Umbilical cord (tissue), 2 donors: ENCODE results near the gene TLR6. TPM values are rescaled to one million over a fixed set of nuclear protein-coding genes. Genes with fewer than 3 reads are reported as not detected.
"Not testable (repeated sequence)": the region's sequence is repeated elsewhere in the genome, so short reads cannot be mapped to it uniquely, and the experiment has no call there.

Source experiments
- DNase-seq: peaks from one replicate; pipeline ENCODE4 v3.0.0-alpha.2; 2015; ENCODE audit warnings: low spot score
- total RNA-seq: library from RNA; depleted of rRNA; stranded (reverse); fragments of >200 nt; gene quantifications from one replicate; pipeline ENCODE4 v1.2.3, GENCODE V29; 2014; ENCODE audit warnings: low replicate concordance; ENCODE audit not compliant: insufficient read depth

Gene TLR6
- total RNA-seq, 1 donor from 2014 or later = 13.5 TPM

DNA sequence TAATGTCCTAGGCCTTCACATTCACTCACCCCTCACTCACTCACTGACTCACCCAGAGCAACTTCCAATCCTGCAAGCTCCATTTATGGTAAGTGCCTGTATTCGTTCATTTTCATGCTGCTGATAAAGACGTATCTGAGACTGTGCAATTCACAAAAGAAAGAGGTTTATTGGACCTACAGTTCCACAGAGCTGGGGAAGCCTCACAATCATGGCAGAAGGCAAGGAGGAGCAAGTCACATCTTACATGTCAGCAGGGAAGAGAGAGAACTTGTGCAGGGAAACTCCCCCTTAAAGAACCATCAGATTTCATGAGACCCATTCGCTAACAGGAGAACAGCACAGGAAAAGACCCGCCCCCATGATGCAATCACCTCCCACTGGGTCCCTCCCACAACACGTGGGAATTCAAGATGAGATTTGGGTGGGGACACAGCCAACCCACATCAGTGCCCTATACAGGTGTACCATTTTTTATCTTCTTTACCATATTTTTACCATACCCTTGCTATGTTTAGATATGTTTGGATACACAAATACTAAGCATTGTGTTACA lies 33.8 kb downstream of the TLR6 start:
- no peak for DNase-seq

GRCh38 chr4:38821739-38822138 lies 34.9 kb downstream of the TLR6 start:
- no peak for DNase-seq

DNA sequence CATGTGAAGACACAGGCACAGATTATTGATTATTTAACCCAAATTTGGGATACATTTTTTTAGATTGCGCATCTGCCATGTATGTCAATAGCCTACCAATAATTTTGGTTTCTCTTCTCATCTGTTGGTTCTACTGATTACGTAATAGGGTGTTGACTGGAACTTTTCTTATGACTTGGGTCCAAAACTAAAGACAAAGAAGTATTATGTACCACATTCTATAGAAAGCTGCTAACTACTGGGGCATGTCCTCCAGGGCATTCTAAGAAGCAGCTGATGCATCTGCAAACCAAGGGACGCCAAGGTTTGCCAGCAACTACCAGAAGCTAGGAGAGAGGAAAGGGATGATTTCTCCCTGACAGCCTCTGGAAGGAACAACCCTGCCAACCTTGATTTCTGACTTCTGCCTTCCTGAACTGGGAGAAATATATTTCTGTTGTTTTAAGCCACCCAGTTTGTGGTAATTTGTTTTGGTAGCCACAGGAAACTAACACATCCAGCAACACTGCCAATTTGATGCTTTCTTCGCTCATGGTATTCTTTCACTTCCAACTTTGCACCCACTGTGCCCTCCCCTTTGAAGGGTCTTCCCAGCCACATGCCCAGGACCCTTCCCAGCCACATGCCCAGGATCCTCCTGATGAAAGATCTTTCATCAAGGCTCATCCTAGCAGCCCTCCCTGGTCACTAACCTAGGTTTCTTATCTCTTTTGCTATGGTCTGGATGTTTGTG lies 36.1 kb downstream of the TLR6 start:
- no peak for DNase-seq

GRCh38 chr4:38819569-38819968 lies 37.0 kb downstream of the TLR6 start:
- DNase-seq = no peak

DNA sequence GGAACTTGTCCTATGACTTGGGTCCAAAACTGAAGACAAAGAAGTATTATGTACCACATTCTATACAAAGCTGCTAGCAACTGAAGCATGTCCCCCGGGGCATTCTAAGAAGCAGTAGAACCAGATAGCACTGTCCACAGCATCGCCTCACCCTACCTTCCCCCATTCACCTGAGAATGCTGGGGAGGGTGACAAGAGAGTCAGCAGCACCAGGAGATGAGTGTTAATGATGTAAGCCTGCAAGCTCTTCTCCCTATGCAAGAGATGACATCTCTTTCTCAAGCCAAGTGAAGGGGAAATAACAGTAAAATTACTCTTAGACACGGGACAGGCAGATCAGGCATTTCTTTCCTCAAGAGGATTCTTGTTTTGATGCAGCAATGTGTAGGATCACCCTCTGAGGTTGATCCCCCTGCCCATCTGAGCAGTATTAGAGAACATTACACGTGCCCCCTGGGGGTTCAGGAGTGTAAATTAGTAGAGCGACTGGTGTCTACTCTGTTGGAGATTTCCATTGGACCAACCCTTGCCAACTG lies 38.1 kb downstream of the TLR6 start:
- peak; percentile 11 for DNase-seq

- peak; percentile 23 for DNase-seq
Observed at GRCh38 chr4:38815885-38816782, 40.5 kb downstream of the TLR6 start.

DNA sequence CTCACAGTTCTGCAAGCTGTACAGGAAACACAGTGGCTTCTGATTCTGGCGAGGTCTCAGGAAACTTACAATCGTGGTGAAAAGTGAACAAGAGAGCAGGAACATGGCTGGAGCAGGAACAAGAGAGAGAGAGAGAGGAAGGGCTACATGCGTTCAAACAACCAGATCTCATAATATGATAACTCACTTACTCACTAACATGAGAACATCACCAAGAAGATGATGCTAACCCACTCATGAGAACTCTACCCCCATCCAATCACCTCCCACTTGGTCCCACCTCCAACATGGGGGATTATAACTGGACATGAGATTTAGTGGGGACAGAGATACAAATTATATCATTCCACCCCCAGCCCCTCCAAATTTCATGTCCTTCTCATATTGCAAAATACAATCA lies 42.2 kb downstream of the TLR6 start:
- no peak for DNase-seq

DNA sequence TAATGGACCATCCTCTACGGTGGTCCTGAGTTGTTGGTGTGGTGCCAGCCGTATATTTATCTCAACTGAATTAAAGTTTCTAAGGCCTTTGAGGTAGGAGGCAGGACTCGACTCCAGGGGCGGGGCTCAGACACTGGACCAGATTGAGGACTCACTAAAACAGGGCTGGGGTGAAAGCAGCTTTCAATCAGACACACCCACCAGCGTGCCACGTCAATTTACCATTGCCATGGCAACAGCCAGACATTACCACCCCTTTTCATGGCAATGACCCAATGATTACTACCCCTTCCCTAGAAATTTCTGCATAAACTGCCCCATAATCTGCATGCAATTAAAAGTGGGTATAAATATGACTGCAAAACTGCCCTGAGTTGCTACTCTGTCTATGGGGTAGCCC lies 45.3 kb downstream of the TLR6 start:
- DNase-seq = no peak

GRCh38 chr4:38807462-38807861 lies 49.2 kb downstream of the TLR6 start:
- not testable (repeated sequence) for DNase-seq

DNA sequence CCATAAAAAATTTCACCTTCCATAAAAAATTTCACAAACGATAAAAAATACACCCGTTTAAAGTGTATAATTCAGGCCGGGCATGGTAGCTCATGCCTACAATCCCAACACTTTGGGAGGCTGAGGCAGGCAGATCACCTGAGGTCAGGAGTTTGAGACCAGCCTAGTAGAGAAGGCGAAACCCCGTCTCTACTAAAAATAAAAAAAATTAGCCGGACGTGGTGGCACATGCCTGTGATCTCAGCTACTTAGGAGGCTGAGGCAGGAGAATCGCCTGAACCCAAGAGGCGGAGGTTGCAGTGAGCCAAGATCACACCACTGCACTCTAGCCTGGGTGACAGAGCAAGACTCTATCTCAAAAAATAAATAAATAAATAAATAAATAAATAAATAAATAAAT lies 50.4 kb downstream of the TLR6 start:
- not testable (repeated sequence) for DNase-seq

DNA sequence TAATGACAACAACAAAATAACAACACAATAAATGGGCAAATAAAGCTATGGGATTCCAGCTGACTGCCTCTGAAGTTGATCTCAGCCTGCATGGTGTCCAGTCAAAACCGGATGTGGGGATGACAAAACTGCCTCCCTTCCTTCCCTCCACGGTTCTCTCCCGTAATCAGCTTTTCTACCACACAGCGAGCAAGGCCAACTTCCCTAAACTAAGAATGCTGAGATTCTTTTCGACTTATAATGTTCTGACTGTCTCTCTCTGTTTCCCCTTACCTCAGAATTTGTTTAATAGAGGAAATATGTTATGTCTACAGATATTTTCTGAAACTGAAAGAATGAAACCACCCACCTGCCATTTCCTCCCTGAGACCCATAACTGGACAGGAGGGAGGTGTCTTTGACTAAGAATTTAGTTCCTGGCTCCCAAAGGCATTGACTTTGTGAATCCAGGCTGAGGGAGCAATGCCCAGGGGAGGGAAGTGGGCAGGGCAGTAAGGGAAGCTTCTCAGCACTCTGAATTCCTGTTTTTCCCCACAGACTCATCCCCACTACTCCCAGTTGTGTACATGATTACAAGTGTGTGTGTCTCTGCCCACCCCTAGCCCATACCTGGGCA lies 51.0 kb downstream of the TLR6 start:
- peak; percentile 51 for DNase-seq

GRCh38 chr4:38804654-38805295 lies 51.8 kb downstream of the TLR6 start, which contains the start of gene TLR1:
TLR1 (minus strand) TSS chr4:38804791; CDS start chr4:38798831, 5,960 bp downstream.
- DNase-seq = peak; percentile 72

DNA sequence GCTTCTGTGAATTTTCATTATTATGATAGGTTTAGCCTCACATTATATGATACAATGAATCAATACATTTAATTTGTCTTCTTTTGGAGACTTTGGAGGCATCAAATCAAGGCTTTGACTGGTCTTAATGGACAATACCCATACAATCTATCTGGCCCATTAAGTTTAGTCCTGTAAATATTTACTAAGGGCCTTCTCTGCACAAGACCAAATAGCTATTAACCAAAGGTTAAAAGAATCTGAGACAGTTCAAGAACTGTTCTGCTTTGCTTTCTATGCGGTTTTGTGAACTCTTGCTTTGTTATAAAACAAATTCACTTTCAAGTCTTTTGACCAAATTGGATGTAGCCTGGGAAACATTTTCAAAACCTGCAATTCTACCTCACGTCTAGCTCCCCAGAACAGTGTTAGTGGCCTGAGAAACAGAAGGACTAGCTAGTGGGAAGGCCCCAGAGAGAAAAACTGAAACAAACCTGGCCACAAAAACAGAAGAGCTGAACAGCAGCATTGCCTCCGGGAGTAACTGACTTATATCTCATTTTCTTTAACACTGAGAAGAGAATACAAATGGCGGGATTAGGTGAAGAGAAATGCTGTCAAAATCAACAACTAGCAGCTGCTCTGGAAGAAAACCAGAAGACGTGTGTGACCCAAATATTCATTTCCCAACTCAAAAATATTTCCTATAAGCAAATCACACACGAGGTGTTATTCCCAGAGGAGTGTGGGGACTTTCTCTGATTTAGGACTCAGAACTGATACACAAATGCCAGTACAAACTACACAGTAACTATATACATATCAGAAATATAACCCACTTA lies 52.6 kb downstream of the TLR6 start:
- no peak for DNase-seq

DNA sequence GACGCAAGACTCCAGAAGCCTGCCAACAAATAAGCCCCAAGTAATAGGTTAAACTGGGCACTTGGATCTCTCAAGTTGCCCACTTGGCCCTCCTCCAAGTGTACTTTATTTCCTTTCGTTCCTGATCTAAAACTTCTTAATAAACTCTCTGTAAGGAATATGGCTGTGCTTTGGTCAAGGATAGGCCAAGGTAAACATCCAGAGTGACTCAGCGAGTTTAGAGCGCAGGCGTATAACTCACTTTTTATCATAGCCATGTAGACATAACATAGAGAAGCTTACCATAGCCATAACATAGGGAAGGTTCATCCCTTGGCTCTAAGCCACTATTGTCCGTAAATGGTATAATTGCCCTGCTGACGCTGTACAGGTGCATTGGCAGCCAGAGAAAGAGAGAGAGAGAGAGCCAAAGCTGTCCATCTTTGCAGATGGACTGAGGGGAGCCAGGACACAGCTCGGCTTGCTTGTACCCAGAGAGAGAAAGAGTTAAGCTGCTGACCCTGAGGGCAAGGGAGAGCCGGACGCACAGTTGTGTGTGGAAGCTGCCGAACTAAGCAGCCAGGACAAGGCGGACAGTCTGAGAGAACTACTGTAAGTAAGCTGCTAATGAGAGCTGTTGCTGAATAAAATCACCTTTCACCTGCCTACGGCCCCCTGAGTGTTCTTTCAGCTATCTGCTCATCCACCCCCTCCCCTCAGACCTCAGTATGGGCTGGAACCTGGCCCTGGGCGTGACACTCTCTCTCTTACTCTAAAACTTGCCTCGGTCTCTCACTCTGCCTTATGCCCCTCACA lies 53.9 kb downstream of the TLR6 start:
- DNase-seq = no peak

GRCh38 chr4:38800961-38801450 lies 55.6 kb downstream of the TLR6 start:
- no peak for DNase-seq

DNA sequence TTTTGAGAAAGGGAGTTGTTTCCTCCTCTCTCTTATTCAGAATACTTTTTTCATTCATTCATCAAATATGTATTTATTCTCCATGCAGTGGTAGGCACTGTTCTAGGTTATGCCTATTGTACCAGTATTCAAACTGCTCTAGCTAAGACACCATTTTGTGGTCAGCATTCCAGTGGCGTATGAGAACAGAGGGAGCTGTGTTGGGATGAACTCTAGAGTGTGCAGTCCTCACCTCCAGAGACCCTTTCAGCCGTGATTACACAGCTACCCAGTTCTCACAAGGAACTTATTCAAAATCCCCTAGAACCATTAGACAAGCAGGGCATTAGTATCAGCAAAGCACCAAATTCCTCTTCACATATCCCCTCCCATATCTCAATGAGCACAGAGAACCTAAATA lies 56.3 kb downstream of the TLR6 start:
- no peak for DNase-seq

DNA sequence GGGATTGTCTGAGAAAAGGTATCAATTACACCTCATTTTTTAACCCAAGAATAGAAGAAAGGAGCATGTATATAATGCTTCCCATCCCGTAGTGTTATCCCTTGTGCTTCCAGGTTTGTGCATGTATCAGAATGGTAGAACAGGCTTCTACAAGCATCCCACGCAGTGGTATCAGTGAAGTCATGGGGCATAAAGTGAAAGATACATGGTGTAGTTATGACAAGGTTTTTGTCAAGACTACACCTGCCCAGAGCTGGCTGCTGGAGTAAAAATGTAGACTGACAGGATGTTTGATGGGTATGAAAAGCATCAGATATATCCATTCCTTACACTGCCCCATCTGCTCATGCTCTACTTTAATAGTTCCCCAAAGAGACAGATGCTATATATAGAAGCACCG lies 61.5 kb downstream of the TLR6 start:
- no peak for DNase-seq

DNA sequence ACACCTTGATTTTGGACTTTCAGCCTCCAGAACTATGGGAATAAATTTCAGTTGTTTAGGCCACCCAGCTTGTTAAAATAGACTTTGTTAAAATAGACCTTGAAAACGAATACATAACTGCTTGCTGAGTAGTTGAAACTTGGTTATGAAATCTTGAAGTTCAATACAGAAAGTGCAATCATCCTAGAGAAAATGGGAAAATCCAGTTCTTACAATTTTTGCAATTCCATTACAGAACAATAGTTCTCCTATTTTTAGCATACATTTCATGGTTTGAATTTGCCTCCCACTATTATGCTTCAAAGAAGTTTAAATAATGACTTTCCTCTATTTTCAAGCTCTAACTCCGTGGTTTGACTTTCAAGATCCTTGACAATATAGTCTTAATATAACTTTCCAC lies 62.6 kb downstream of the TLR6 start:
- DNase-seq = no peak

DNA sequence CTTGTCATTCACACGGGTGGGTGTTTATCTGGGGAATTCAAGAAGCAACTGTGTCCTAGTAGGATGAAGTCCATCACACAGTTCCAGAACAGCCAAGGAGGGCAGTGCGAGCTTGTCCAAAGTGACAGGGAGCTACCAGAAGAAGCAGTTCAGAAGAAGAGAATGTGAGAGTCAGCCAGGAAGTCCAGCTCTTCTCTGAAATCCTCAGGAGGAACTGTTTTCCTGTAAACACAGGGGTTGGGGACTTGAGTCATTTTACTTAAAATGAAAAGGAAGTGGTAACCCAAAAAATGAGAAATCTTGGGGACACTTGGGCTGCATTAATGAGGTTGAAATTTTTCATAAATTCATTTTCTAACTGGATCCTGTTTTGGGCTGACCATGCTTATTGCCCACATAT lies 65.6 kb downstream of the TLR6 start:
- no peak for DNase-seq
